Esophagus muscularis mucosa (tissue), 4 donors: ENCODE results near the gene SLC16A12. TPM values are rescaled to one million over a fixed set of nuclear protein-coding genes. Genes with fewer than 3 reads are reported as not detected.

ENCODE experiments used
- DNase-seq: peaks from one replicate; pipeline ENCODE4 v3.0.0-alpha.2; 2017; ENCODE audit errors: extremely low spot score
- H3K27ac ChIP-seq, 4 donors: fragments of 200-600 bp; sonication (generic); replicated peaks in 1 of 4; 1 replicate in 3 of 4; 2 replicates in 1 of 4; pipeline ENCODE4 v1.5.1; 2016 to 2019; ENCODE audit warnings: mild to moderate bottlenecking in 1 of 4
- H3K27me3 ChIP-seq, 4 donors: fragments of 200-600 bp; sonication (generic); one replicate each; pipeline versions ENCODE4 v1.5.1 to v1.6.0; 2016 to 2019
- H3K36me3 ChIP-seq, 4 donors: fragments of 200-600 bp; sonication (generic); one replicate each; pipeline ENCODE4 v1.5.1; 2016 to 2019
- H3K4me1 ChIP-seq, 4 donors: fragments of 200-600 bp; sonication (generic); one replicate each; pipeline ENCODE4 v1.5.1; 2016 to 2019
- H3K4me3 ChIP-seq, 4 donors: fragments of 200-600 bp; sonication (generic); 1 replicate in 2 of 4; 2 replicates in 2 of 4; pipeline ENCODE4 v1.5.1; 2016 to 2019; ENCODE audit warnings: mild to moderate bottlenecking in 4 of 4, moderate library complexity in 1 of 4
- H3K9me3 ChIP-seq, 4 donors: fragments of 200-600 bp; sonication (generic); 1 replicate in 3 of 4; 2 replicates in 1 of 4; pipeline ENCODE4 v1.5.1; 2016 to 2019
- EP300 ChIP-seq: sonication (generic); formaldehyde crosslinking; IDR thresholded peaks from one replicate; pipeline ENCODE4 v1.6.1; 2017; ENCODE audit warnings: antibody characterized with exemption
- POLR2A ChIP-seq: fragments of 450-650 bp; IDR thresholded peaks from one replicate; pipeline ENCODE4 v1.6.1; 2017; ENCODE audit warnings: antibody characterized with exemption, moderate library complexity, mild to moderate bottlenecking, low read depth
- POLR2AphosphoS5 ChIP-seq, 2 donors: sonication (generic); formaldehyde crosslinking; IDR thresholded peaks; one replicate each; pipeline ENCODE4 v1.6.1; 2017; ENCODE audit warnings: antibody characterized with exemption in 2 of 2
- WGBS: methylation state at CpG from one replicate; pipeline ENCODE4 v1.1.5; 2018; 5-methylcytosine and 5-hydroxymethylcytosine counted together
- intact Hi-C: fragments of 100-400 bp; cut with DNase I; formaldehyde crosslinking; loops from one replicate; pipeline ENCODE4 v1.15.1; 2023
- total RNA-seq, 4 donors: library from RNA; depleted of rRNA; stranded (reverse); fragments of >200 nt; gene quantifications; one replicate each; pipeline versions ENCODE4 v1.1.0 to v1.2.1, GENCODE V29; 2016
- TF ChIP-seq, protein P1 (sequence below), 3 experiments: fragments of 200-600 bp in 2 of 3; fragments of 450-650 bp in 1 of 3; sonication (generic) in 2 of 3; IDR thresholded peaks; one replicate each; pipeline ENCODE4 v1.5.1; 2017 to 2019; ENCODE audit warnings: antibody characterized with exemption in 3 of 3, mild to moderate bottlenecking in 2 of 3, moderate library complexity in 1 of 3

Gene SLC16A12
- total RNA-seq, 4 donors from 2014 or later = 0.83 to 2.2 (median 1.9) TPM

DNA sequence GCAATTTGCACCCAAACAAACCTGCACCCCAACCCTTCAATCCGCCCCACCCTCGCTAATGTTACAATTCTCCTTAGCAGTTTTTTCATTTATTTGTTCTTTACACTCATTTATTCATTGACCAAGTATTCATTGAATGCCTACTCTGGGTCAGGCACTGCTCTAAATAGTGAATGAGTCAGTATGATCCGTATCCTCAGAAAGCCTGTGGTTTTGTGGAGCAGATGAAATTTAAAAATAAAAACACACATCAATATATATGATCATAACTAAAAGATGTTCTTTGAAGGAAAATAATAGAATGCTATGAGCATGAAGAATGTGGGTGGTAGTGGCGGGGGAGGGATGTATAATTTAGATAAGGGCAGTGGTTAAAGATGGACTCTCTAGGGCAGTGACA lies 107.8 kb downstream of the SLC16A12 start:
- H3K36me3 ChIP-seq = no peaks in the 10 kb centered on the region
- 91% methylated on average over 4 of the region's 4 CpGs for WGBS
- no peaks in the 10 kb centered on the region for H3K27me3 ChIP-seq
- peaks cover 9 to 30% (median 21%) of the 10 kb centered on the region in 4 donors for H3K4me1 ChIP-seq
- H3K27ac ChIP-seq = no peak overlapping the region
- TF ChIP-seq, protein P1, sequence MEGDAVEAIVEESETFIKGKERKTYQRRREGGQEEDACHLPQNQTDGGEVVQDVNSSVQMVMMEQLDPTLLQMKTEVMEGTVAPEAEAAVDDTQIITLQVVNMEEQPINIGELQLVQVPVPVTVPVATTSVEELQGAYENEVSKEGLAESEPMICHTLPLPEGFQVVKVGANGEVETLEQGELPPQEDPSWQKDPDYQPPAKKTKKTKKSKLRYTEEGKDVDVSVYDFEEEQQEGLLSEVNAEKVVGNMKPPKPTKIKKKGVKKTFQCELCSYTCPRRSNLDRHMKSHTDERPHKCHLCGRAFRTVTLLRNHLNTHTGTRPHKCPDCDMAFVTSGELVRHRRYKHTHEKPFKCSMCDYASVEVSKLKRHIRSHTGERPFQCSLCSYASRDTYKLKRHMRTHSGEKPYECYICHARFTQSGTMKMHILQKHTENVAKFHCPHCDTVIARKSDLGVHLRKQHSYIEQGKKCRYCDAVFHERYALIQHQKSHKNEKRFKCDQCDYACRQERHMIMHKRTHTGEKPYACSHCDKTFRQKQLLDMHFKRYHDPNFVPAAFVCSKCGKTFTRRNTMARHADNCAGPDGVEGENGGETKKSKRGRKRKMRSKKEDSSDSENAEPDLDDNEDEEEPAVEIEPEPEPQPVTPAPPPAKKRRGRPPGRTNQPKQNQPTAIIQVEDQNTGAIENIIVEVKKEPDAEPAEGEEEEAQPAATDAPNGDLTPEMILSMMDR (IDR thresholded peaks at IDR 0.05) = no peak
- no peak for TF ChIP-seq EP300
- TF ChIP-seq POLR2A = no peak
- TF ChIP-seq POLR2AphosphoS5 (IDR thresholded peaks at IDR 0.05) = no peak
- H3K9me3 ChIP-seq = no peaks in the 10 kb centered on the region
- intact Hi-C loops = no loop called here
- H3K4me3 ChIP-seq = no peak overlapping the region
- no peak for DNase-seq

DNA sequence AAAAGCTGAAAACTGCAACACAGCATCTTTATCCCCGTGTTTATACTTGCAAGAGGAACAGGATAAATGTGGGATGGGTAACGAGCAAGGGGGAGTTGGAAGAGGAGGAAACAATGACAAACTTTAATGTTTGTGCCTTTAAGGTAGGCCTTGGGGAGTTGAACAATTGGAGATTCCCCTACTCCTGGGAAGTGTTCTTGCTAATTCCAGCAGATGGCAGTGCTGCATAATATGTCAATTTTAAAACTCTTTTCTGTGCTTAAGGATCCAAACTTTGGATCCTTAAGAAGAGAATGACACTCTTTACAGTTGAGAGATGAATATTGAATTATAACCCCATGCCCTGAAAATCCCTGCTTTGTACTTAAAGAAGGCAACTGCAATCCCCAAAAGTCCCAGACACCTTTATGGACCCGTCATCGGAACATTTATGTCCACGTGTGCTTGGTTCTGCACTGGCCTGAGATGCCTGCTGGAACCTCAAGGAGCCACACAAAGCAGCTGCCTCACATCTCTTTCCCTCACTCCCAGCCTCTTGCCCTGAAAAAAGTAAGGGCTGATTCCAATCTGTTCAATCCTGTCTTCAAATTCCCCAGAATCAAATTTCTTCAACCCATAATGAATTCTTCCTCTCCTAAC lies 109.0 kb downstream of the SLC16A12 start:
- TF ChIP-seq EP300 = no peak
- no peak for TF ChIP-seq POLR2A
- TF ChIP-seq, protein P1 (IDR thresholded peaks at IDR 0.05) = peak; percentile 85 to 90 (median 86)
- no peak for TF ChIP-seq POLR2AphosphoS5 (IDR thresholded peaks at IDR 0.05)
- Histone ChIP-seq H3K27me3 (no peaks in the 10 kb centered on the region), H3K9me3 (no peaks in the 10 kb centered on the region), H3K4me1 (peaks cover 4 to 17% (median 10%) of the 10 kb centered on the region in 4 donors), H3K4me3 (no peak overlapping the region), H3K36me3 (peaks cover 0 to 2% (median under 1%) of the 10 kb centered on the region in 4 donors), H3K27ac (no peak overlapping the region)
- intact Hi-C loops = loop anchor here (1.0 kb wide), 1 partner anchor 138 kb away; no protein-coding TSS in a partner anchor
- no peak for DNase-seq
- 58% methylated on average over 5 of the region's 5 CpGs for WGBS

DNA sequence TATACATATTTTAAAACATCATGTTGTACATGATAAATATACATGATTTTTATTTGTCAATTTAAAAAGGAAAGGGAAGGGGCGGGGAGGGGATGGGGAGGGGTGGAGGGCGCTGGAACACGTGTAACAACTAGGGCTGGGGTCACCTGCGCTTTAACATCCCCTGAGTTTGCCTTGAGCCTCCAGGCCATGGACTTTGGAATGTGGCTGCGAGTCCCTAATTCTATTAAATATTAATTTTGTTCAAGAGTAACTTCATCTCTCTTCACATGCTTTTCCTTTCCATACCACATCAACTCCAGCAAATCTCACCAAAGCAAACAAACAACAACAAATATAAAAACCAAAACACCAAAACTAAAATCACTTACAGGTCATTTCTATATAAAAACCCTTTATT lies 110.4 kb downstream of the SLC16A12 start:
- TF ChIP-seq, protein P1 (IDR thresholded peaks at IDR 0.05) = no peak
- no peak for TF ChIP-seq POLR2AphosphoS5 (IDR thresholded peaks at IDR 0.05)
- TF ChIP-seq EP300 = no peak
- no peak for TF ChIP-seq POLR2A
- Histone ChIP-seq H3K9me3 (no peaks in the 10 kb centered on the region), H3K4me3 (no peak overlapping the region), H3K36me3 (peaks cover 0 to 11% (median 4%) of the 10 kb centered on the region in 4 donors), H3K4me1 (peaks cover 4 to 17% (median 13%) of the 10 kb centered on the region in 4 donors), H3K27ac (no peak overlapping the region), H3K27me3 (no peaks in the 10 kb centered on the region)
- 87% methylated on average over 5 of the region's 5 CpGs for WGBS
- intact Hi-C loops = no loop called here
- no peak for DNase-seq

DNA sequence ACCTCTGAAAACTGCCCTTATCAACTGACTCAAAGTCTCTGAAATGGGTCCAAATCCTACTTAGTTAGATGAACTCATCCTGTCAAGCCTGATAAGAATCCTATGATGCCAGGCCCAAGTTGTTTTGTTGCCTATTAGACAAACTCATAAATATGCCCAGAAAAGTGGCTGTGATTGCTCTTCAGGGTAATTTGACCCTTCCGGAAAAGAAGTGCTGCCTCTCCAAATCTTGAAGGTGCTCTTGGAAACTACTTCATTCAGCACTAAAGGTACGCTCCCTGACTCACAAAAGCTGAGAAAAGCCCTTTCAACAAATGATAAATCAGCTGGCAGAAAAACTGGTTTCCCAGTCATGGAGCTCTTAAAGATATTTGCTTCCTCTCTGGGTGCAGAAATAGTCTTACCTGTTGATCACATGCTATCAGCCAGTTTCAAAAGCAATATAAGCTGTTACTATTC lies 114.3 kb downstream of the SLC16A12 start:
- H3K27ac ChIP-seq = no peak overlapping the region
- no peak overlapping the region for H3K4me3 ChIP-seq
- H3K4me1 ChIP-seq = peaks cover 20 to 42% (median 30%) of the 10 kb centered on the region in 4 donors
- 95% methylated on average over 2 of the region's 2 CpGs for WGBS
- TF ChIP-seq POLR2A (no peak), EP300 (no peak), POLR2AphosphoS5 (IDR thresholded peaks at IDR 0.05) (no peak)
- TF ChIP-seq, protein P1 (IDR thresholded peaks at IDR 0.05) = no peak
- intact Hi-C loops = no loop called here
- no peak for DNase-seq
- H3K36me3 ChIP-seq = peaks cover 0 to 21% (median 8%) of the 10 kb centered on the region in 4 donors
- H3K9me3 ChIP-seq = no peaks in the 10 kb centered on the region
- H3K27me3 ChIP-seq = no peaks in the 10 kb centered on the region
